IMR-90 (cell line): ENCODE data around the gene CDH23. TPM values are rescaled to one million over a fixed set of nuclear protein-coding genes. Genes with fewer than 3 reads are reported as not detected.

Source experiments
- ATAC-seq: fragments of 200-7000 bp; cut with Tn5 transposase; 2 replicates; pipeline ENCODE4 v1.9.1; 2020; ENCODE audit warnings: low read depth, mild to moderate bottlenecking, moderate library complexity
- BruUV-seq: library from RNA; stranded (reverse); fragments of 400-500 nt; replicated peaks from 2 replicates; lab custom pipeline; 2021; lab: Mats Ljungman, UMichigan
- CTCF ChIA-PET: fragments of 300-600 bp; formaldehyde crosslinking; extraction: SDS; loops from one replicate; lab custom pipeline; 2021; ENCODE audit warnings: antibody characterized with exemption; lab: Yijun Ruan, JAX
- POLR2A ChIA-PET: fragments of 300-600 bp; sonication (Branson Sonifier 250); formaldehyde crosslinking; loops from one replicate; lab custom pipeline; 2022; ENCODE audit warnings: antibody characterized with exemption; ENCODE audit not compliant: unreplicated experiment; lab: Charles Lee
- DNase-seq: peaks from one replicate; pipeline ENCODE4 v3.0.0; 2013
- H2AFZ ChIP-seq: replicated peaks from 2 replicates; pipeline ENCODE3; 2013; ENCODE audit warnings: low read length, mild to moderate bottlenecking; ENCODE audit not compliant: poor library complexity
- H2AK5ac ChIP-seq: 2 replicates; pipeline ENCODE4 v1.6.1; 2013; ENCODE audit warnings: low read depth, low read length, inconsistent platforms
- H2AK9ac ChIP-seq: replicated peaks from 2 replicates; pipeline ENCODE3; 2013; ENCODE audit warnings: mild to moderate bottlenecking, low read depth, low read length, moderate library complexity; ENCODE audit not compliant: poor library complexity
- H2BK120ac ChIP-seq: 2 replicates; pipeline ENCODE4 v1.6.1; 2013; ENCODE audit warnings: low read depth, low read length, inconsistent platforms
- H2BK15ac ChIP-seq: 3 replicates; pipeline ENCODE4 v1.6.1; 2013; ENCODE audit warnings: low read depth, low read length, inconsistent platforms
- H2BK20ac ChIP-seq: 2 replicates; pipeline ENCODE4 v1.6.1; 2013; ENCODE audit warnings: low read depth, mild to moderate bottlenecking, inconsistent platforms, low read length, moderate library complexity
- H2BK5ac ChIP-seq: 2 replicates; pipeline ENCODE4 v1.6.1; 2013; ENCODE audit warnings: mild to moderate bottlenecking, low read depth, low read length, inconsistent platforms; ENCODE audit not compliant: poor library complexity, severe bottlenecking
- H3K14ac ChIP-seq: replicated peaks from 2 replicates; pipeline ENCODE4 v1.6.1; 2013; ENCODE audit warnings: low read depth, low read length, inconsistent platforms
- H3K18ac ChIP-seq: 2 replicates; pipeline ENCODE4 v1.6.1; 2013; ENCODE audit warnings: low read depth, low read length, control low read depth
- H3K23ac ChIP-seq: 2 replicates; pipeline ENCODE4 v1.6.1; 2013; ENCODE audit warnings: low read depth, low read length, inconsistent platforms
- H3K27ac ChIP-seq: 2 replicates; pipeline ENCODE4 v1.5.1; 2013; ENCODE audit warnings: mild to moderate bottlenecking, control low read depth, low read length; ENCODE audit not compliant: insufficient read depth
- H3K27me3 ChIP-seq: 2 replicates; pipeline ENCODE4 v1.6.1; 2013; ENCODE audit warnings: low read length; ENCODE audit not compliant: control insufficient read depth, insufficient read depth
- H3K36me3 ChIP-seq: 2 replicates; pipeline ENCODE4 v1.6.1; 2013; ENCODE audit warnings: low read length, mixed read lengths; ENCODE audit not compliant: control insufficient read depth, insufficient read depth
- H3K4ac ChIP-seq: 2 replicates; pipeline ENCODE4 v1.6.1; 2013; ENCODE audit warnings: low read depth, low read length, inconsistent platforms
- H3K4me1 ChIP-seq: 2 replicates; pipeline ENCODE4 v1.6.1; 2013; ENCODE audit warnings: low read length, mixed read lengths; ENCODE audit not compliant: control insufficient read depth, insufficient read depth
- H3K4me2 ChIP-seq: 2 replicates; pipeline ENCODE4 v1.6.1; 2013; ENCODE audit warnings: low read depth, mild to moderate bottlenecking, control low read depth, low read length, moderate library complexity
- H3K4me3 ChIP-seq: 2 replicates; pipeline ENCODE4 v1.5.1; 2013; ENCODE audit warnings: low read depth, mild to moderate bottlenecking, control low read depth, low read length, moderate library complexity; ENCODE audit not compliant: insufficient read depth
- H3K56ac ChIP-seq: 2 replicates; pipeline ENCODE4 v1.6.1; 2013; ENCODE audit warnings: low read length, inconsistent platforms; ENCODE audit not compliant: insufficient read depth; ENCODE audit errors: extremely low read depth
- H3K79me1 ChIP-seq, 2 experiments: 2 replicates each; pipeline ENCODE4 v1.6.1; 2013; ENCODE audit warnings: low read length in 2 of 2, inconsistent platforms in 1 of 2, low read depth in 1 of 2
- H3K9ac ChIP-seq: 2 replicates; pipeline ENCODE4 v1.6.1; 2013; ENCODE audit warnings: low read depth, low read length, control low read depth
- H3K9me1 ChIP-seq: 2 replicates; pipeline ENCODE4 v1.6.1; 2013; ENCODE audit warnings: low read length, inconsistent platforms; ENCODE audit not compliant: insufficient read depth
- H3K9me3 ChIP-seq: 2 replicates; pipeline ENCODE4 v1.6.1; 2013; ENCODE audit warnings: low read length; ENCODE audit not compliant: control insufficient read depth, insufficient read depth
- H4K20me1 ChIP-seq: 2 replicates; pipeline ENCODE4 v1.6.1; 2013; ENCODE audit warnings: low read length, inconsistent platforms; ENCODE audit not compliant: insufficient read depth
- H4K5ac ChIP-seq: 2 replicates; pipeline ENCODE4 v1.6.1; 2013; ENCODE audit warnings: mild to moderate bottlenecking, low read depth, low read length, control low read depth
- H4K8ac ChIP-seq, 2 experiments: 2 replicates each; pipeline ENCODE4 v1.6.1; 2013; ENCODE audit warnings: low read depth in 2 of 2, low read length in 2 of 2, control low read depth in 1 of 2, inconsistent platforms in 1 of 2
- H4K91ac ChIP-seq: 2 replicates; pipeline ENCODE4 v1.6.1; 2013; ENCODE audit warnings: low read depth, low read length, inconsistent platforms; ENCODE audit not compliant: insufficient read depth
- BHLHE40 ChIP-seq: fragments of 150-350 bp; IDR thresholded peaks from 2 replicates; pipeline ENCODE4 v1.6.1; 2016; ENCODE audit warnings: mild to moderate bottlenecking, low read depth, low read length
- CHD1 ChIP-seq: IDR thresholded peaks from 2 replicates; pipeline ENCODE4 v1.6.1; 2012; ENCODE audit warnings: low read depth, low read length, improper control_type of control experiment
- CTCF ChIP-seq: conservative IDR thresholded peaks from 2 replicates; pipeline ENCODE4 v1.5.1; 2012; ENCODE audit warnings: mild to moderate bottlenecking, low read depth, low read length, improper control_type of control experiment
- ELK1 ChIP-seq: fragments of 150-350 bp; IDR thresholded peaks from 2 replicates; pipeline ENCODE4 v1.6.1; 2016; ENCODE audit warnings: low read depth, mild to moderate bottlenecking, low read length, moderate library complexity, borderline replicate concordance
- FOS ChIP-seq: fragments of 150-350 bp; IDR thresholded peaks from 2 replicates; pipeline ENCODE4 v1.6.1; 2016; ENCODE audit warnings: low read depth, low read length
- MXI1 ChIP-seq: IDR thresholded peaks from 2 replicates; pipeline ENCODE4 v1.6.1; 2012; ENCODE audit warnings: low read depth, mild to moderate bottlenecking, low read length, moderate library complexity, borderline replicate concordance
- NFE2L2 ChIP-seq: fragments of 150-350 bp; IDR thresholded peaks from 2 replicates; pipeline ENCODE4 v1.6.1; 2016; ENCODE audit warnings: low read depth, mild to moderate bottlenecking, low read length
- POLR2A ChIP-seq: IDR thresholded peaks from 2 replicates; pipeline ENCODE4 v1.6.1; 2012; ENCODE audit warnings: mild to moderate bottlenecking, low read depth, low read length
- RAD21 ChIP-seq: IDR thresholded peaks from 2 replicates; pipeline ENCODE4 v1.6.1; 2012; ENCODE audit warnings: low read length, improper control_type of control experiment
- RCOR1 ChIP-seq: IDR thresholded peaks from 2 replicates; pipeline ENCODE4 v1.6.1; 2012; ENCODE audit warnings: mild to moderate bottlenecking, low read length, improper control_type of control experiment; ENCODE audit not compliant: insufficient replicate concordance
- RFX5 ChIP-seq: IDR thresholded peaks from 2 replicates; pipeline ENCODE4 v1.8.0; 2012; ENCODE audit warnings: low read depth, mild to moderate bottlenecking, low read length, moderate library complexity
- USF2 ChIP-seq: fragments of 150-350 bp; IDR thresholded peaks from 2 replicates; pipeline ENCODE4 v1.6.1; 2017; ENCODE audit warnings: mild to moderate bottlenecking, antibody characterized with exemption, low read length, low read depth
- WGBS, 2 experiments: methylation state at CpG; one replicate each; pipeline versions ENCODE4 v1.1.5 to v1.1.7; 2013; ENCODE audit warnings: missing lambda C conversion rate in 2 of 2; ENCODE audit not compliant: insufficient read length in 1 of 2; ENCODE audit errors: extremely low coverage in 2 of 2; 5-methylcytosine and 5-hydroxymethylcytosine counted together
- dilution Hi-C: fragments of 300-500 bp; cut with HindIII; formaldehyde crosslinking; loops from one replicate; pipeline ENCODE4 v1.14.3; 2018; ENCODE audit warnings: low sequenced_read_pairs; ENCODE audit not compliant: unreplicated experiment
- in situ Hi-C: fragments of 300-500 bp; cut with MboI; formaldehyde crosslinking; loops from 3 replicates; pipeline ENCODE4 v1.14.3; 2019; ENCODE audit warnings: low sequenced_read_pairs, inconsistent platforms, mixed read lengths
- intact Hi-C: fragments of 100-400 bp; cut with micrococcal nuclease; formaldehyde crosslinking; loops from 2 replicates; pipeline ENCODE4 v1.10.0; 2022
- polyA plus RNA-seq, 3 experiments: library from polyadenylated mRNA; depleted of rRNA; stranded (reverse); fragments of >200 nt; gene quantifications; 2 replicates each; pipeline ENCODE4 v1.2.3, GENCODE V29; 2012; ENCODE audit warnings: low replicate concordance in 1 of 3
- total RNA-seq: library from RNA; depleted of rRNA; stranded (reverse); fragments of >200 nt; gene quantifications from 2 replicates; pipeline ENCODE4 v1.2.3, GENCODE V29; 2012

Gene CDH23
- total and polyA plus RNA-seq, 2 of the 4 experiments (the other 2 are of a cell fraction) = under 0.01 to 0.03 TPM

GRCh38 chr10:71627956-71628355 lies 231.2 kb downstream of the CDH23 start:
- Histone ChIP-seq H2BK120ac (no peak overlapping the region), H4K5ac (no peak overlapping the region), H3K4me1 (no peaks in the 10 kb centered on the region; the same call in 1 of the 2 replicates), H3K9me1 (no peaks in the 10 kb centered on the region), H3K23ac (no peak overlapping the region), H4K91ac (no peak overlapping the region), H2AK9ac (no peak overlapping the region), H2BK20ac (no peak overlapping the region), H3K14ac (no peak overlapping the region), H3K4me2 (no peak overlapping the region), H3K79me1 (no peaks in the 10 kb centered on the region), H3K9ac (no peak overlapping the region), H4K20me1 (no peaks in the 10 kb centered on the region), H2BK5ac (no peak overlapping the region), H3K36me3 (no peaks in the 10 kb centered on the region), H3K27ac (no peak overlapping the region), H2BK15ac (no peak overlapping the region), H2AK5ac (no peak overlapping the region), H2AFZ (no peak overlapping the region), H3K56ac (no peak overlapping the region), H3K9me3 (no peaks in the 10 kb centered on the region), H3K27me3 (peaks cover 49% of the 10 kb centered on the region), H3K4me3 (no peak overlapping the region), H3K18ac (no peak overlapping the region), H4K8ac (no peak overlapping the region), H3K4ac (no peak overlapping the region)
- intact Hi-C loops = no loop called here
- dilution Hi-C loops = no loop called here
- in situ Hi-C loops = no loop called here
- TF ChIP-seq MXI1 (no peak), NFE2L2 (no peak), POLR2A (no peak), ELK1 (no peak), CHD1 (no peak), CTCF (no peak), RCOR1 (no peak), USF2 (no peak), BHLHE40 (no peak), FOS (no peak), RAD21 (no peak), RFX5 (no peak)
- ATAC-seq (no peak), DNase-seq (no peak)
- WGBS, 2 experiments = 73% methylated on average over 5 of the region's 7 CpGs; no CpG with 5 or more reads in 1 of the 2 experiments
- CTCF ChIA-PET = no interaction called here
- POLR2A ChIA-PET = no interaction called here
- BruUV-seq = no TSS peak
